ENCODE measurements around the gene SBK2. TPM values are rescaled to one million over a fixed set of nuclear protein-coding genes. Genes with fewer than 3 reads are reported as not detected.
A peak's percentile ranks its signal among the peaks of the same experiment; 100 is the strongest.

The SBK2 gene
- total and polyA plus RNA-seq, 9 of the 15 experiments (the other 6 are each of a cell fraction or from before 2014, with no cell fraction given) = not detected

DNA sequence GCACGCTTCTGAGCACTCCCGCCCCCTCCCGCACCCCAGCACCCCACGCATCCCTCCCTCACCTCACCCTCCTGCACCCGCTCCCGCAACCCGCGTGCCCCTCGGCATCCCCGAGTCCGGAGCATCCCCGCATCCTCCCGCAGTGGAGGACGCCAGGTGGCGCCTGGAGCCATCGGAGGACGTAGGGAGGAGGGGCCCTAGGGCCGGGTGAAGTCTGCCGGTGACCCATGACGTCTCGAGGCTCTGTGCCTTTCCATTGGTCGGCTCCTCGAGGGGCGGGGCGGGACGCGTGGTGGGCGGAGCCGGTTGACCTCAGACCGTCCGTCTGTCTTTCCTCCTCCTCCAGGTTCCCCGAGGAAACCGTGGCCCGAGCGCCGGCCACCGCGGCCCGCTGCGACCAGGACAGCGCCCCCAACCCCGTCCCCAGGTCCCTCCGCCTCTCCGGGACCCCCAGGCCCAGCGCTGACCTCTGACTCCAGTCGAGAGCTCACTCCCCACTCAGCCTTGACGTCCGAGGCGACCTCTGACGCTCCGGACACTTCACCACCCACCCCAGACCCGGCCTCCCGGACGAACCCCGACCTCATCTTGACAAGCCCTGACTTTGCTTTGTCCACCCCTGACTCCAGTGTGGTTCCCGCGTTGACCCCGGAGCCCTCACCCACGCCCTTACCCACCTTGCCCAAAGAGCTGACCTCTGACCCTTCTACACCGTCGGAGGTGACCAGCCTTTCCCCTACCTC lies 19.9 kb downstream of the SBK2 start (continued):
- peak; percentile 96 for TF ChIP-seq CREB1 (IDR thresholded peaks at IDR 0.05)
- peak; percentile 98 for TF ChIP-seq CREB1 (CRISPR knock-in tag; IDR thresholded peaks at IDR 0.05)
- TF ChIP-seq NCOA6 (IDR thresholded peaks at IDR 0.05) = peak; percentile 73
- peak; percentile 45; the same call in 1 of the 2 replicates for TF ChIP-seq ZNF143 (CRISPR knock-in tag; IDR thresholded peaks at IDR 0.05)
- TF ChIP-seq RAD21 (CRISPR knock-in tag; conservative IDR thresholded peaks at IDR 0.05 in 1 of 2, IDR thresholded peaks at IDR 0.05 in 1 of 2) = peak; percentile 98 to 99
- no peak for TF ChIP-seq ZNF41 (CRISPR knock-in tag; conservative IDR thresholded peaks at IDR 0.05)
- TF ChIP-seq SREBF1 (IDR thresholded peaks at IDR 0.05; ENCODE audit: borderline replicate concordance, low read depth, low read length) = 0 out of 2 replicates have a peak, but pooled peaks have one; percentile 14
- peak; percentile 84 for TF ChIP-seq GABPB1 (CRISPR knock-in tag; IDR thresholded peaks at IDR 0.05)
- TF ChIP-seq, protein P1, sequence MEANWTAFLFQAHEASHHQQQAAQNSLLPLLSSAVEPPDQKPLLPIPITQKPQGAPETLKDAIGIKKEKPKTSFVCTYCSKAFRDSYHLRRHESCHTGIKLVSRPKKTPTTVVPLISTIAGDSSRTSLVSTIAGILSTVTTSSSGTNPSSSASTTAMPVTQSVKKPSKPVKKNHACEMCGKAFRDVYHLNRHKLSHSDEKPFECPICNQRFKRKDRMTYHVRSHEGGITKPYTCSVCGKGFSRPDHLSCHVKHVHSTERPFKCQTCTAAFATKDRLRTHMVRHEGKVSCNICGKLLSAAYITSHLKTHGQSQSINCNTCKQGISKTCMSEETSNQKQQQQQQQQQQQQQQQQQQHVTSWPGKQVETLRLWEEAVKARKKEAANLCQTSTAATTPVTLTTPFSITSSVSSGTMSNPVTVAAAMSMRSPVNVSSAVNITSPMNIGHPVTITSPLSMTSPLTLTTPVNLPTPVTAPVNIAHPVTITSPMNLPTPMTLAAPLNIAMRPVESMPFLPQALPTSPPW (CRISPR knock-in tag; IDR thresholded peaks at IDR 0.05) = peak; percentile 93
- TF ChIP-seq MAZ (CRISPR knock-in tag; conservative IDR thresholded peaks at IDR 0.05 in 1 of 2, IDR thresholded peaks at IDR 0.05 in 1 of 2) = peak; percentile 88 to 94
- TF ChIP-seq, protein P2, sequence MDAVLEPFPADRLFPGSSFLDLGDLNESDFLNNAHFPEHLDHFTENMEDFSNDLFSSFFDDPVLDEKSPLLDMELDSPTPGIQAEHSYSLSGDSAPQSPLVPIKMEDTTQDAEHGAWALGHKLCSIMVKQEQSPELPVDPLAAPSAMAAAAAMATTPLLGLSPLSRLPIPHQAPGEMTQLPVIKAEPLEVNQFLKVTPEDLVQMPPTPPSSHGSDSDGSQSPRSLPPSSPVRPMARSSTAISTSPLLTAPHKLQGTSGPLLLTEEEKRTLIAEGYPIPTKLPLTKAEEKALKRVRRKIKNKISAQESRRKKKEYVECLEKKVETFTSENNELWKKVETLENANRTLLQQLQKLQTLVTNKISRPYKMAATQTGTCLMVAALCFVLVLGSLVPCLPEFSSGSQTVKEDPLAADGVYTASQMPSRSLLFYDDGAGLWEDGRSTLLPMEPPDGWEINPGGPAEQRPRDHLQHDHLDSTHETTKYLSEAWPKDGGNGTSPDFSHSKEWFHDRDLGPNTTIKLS (IDR thresholded peaks at IDR 0.05; ENCODE audit: borderline replicate concordance, low read depth) = 0 out of 2 replicates have a peak, but pooled peaks have one; percentile 28
- peak; percentile 93 for TF ChIP-seq NR2C1 (IDR thresholded peaks at IDR 0.05)
- peak; percentile 92 for TF ChIP-seq NR2C1 (tag; IDR thresholded peaks at IDR 0.05)
- TF ChIP-seq CBX5 (IDR thresholded peaks at IDR 0.05; ENCODE audit: borderline replicate concordance, low read depth) = peak; percentile 53; the same call in 1 of the 2 replicates
- TF ChIP-seq FIP1L1 (IDR thresholded peaks at IDR 0.05; ENCODE audit: low read depth, low read length, poor library complexity, severe bottlenecking) = peak; percentile 81
- peak; percentile 80 for TF ChIP-seq HMGN3 (IDR thresholded peaks at IDR 0.05; ENCODE audit: borderline replicate concordance, extremely low read depth, insufficient read length, low read depth, low read length)
- TF ChIP-seq LCOR (CRISPR knock-in tag; IDR thresholded peaks at IDR 0.05) = peak; percentile 78
- TF ChIP-seq NR4A1 (CRISPR knock-in tag; IDR thresholded peaks at IDR 0.05) = no peak
- 0 out of 2 replicates have a peak, but pooled peaks have one; percentile 29 for TF ChIP-seq NR4A1 (tag; IDR thresholded peaks at IDR 0.05)
- TF ChIP-seq TEAD1 (CRISPR knock-in tag; IDR thresholded peaks at IDR 0.05) = 0 out of 4 replicates have a peak, but pooled peaks of 1 of the 2 experiments have one; percentile 23
- no peak for TF ChIP-seq ZNF780A (CRISPR knock-in tag; IDR thresholded peaks at IDR 0.05)
- TF ChIP-seq, protein P3, sequence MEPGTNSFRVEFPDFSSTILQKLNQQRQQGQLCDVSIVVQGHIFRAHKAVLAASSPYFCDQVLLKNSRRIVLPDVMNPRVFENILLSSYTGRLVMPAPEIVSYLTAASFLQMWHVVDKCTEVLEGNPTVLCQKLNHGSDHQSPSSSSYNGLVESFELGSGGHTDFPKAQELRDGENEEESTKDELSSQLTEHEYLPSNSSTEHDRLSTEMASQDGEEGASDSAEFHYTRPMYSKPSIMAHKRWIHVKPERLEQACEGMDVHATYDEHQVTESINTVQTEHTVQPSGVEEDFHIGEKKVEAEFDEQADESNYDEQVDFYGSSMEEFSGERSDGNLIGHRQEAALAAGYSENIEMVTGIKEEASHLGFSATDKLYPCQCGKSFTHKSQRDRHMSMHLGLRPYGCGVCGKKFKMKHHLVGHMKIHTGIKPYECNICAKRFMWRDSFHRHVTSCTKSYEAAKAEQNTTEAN (CRISPR knock-in tag; IDR thresholded peaks at IDR 0.05) = no peak
- peak; percentile 22; the same call in 1 of the 2 replicates for TF ChIP-seq NBN (IDR thresholded peaks at IDR 0.05; ENCODE audit: low read depth)
- TF ChIP-seq, protein P4, sequence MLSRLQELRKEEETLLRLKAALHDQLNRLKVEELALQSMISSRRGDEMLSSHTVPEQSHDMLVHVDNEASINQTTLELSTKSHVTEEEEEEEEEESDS (CRISPR knock-in tag; IDR thresholded peaks at IDR 0.05) = no peak
